Smooth muscle cell (in vitro differentiated cells): ENCODE results near the gene SULT1A1. TPM values are rescaled to one million over a fixed set of nuclear protein-coding genes. Genes with fewer than 3 reads are reported as not detected.

Experiments used
- DNase-seq: peaks from one replicate; lab custom pipeline; 2025; ENCODE audit not compliant: unreplicated experiment; lab: John Stamatoyannopoulos, UW
- H2AFZ ChIP-seq: fragments of 200-600 bp; sonication (generic); 2 replicates; pipeline ENCODE4 v1.6.0; 2016; ENCODE audit warnings: antibody characterized with exemption, low read depth, mild to moderate bottlenecking
- H3F3A ChIP-seq: fragments of 200-600 bp; sonication (generic); 2 replicates; pipeline ENCODE4 v1.6.0; 2017; ENCODE audit warnings: antibody characterized with exemption, low read depth
- H3K27ac ChIP-seq: fragments of 200-600 bp; sonication (generic); 2 replicates; pipeline ENCODE4 v1.5.1; 2016; ENCODE audit warnings: low read depth, mild to moderate bottlenecking
- H3K27me3 ChIP-seq: fragments of 200-600 bp; sonication (generic); 2 replicates; pipeline ENCODE4 v1.6.1; 2016; ENCODE audit warnings: low read depth, mild to moderate bottlenecking
- H3K36me3 ChIP-seq: fragments of 200-600 bp; sonication (generic); 2 replicates; pipeline ENCODE4 v1.5.1; 2016; ENCODE audit warnings: low read depth
- H3K4me1 ChIP-seq: fragments of 200-600 bp; sonication (generic); 2 replicates; pipeline ENCODE4 v1.5.1; 2016; ENCODE audit warnings: low read depth
- H3K4me2 ChIP-seq: fragments of 200-600 bp; sonication (generic); 2 replicates; pipeline ENCODE4 v1.6.0; 2016; ENCODE audit warnings: mild to moderate bottlenecking
- H3K4me3 ChIP-seq: fragments of 200-600 bp; sonication (generic); 2 replicates; pipeline ENCODE4 v1.5.1; 2016; ENCODE audit warnings: mild to moderate bottlenecking
- H3K79me2 ChIP-seq: fragments of 200-600 bp; sonication (generic); 2 replicates; pipeline ENCODE4 v1.6.0; 2016; ENCODE audit warnings: low read depth, mild to moderate bottlenecking
- H3K9ac ChIP-seq: fragments of 200-600 bp; sonication (generic); 2 replicates; pipeline ENCODE4 v1.6.0; 2016; ENCODE audit warnings: low read depth
- H3K9me3 ChIP-seq: fragments of 200-600 bp; sonication (generic); replicated peaks from 2 replicates; pipeline ENCODE4 v1.5.1; 2016; ENCODE audit warnings: low read depth
- H4K20me1 ChIP-seq: fragments of 200-600 bp; sonication (generic); 2 replicates; pipeline ENCODE4 v1.6.0; 2016; ENCODE audit warnings: low read depth
- WGBS: methylation state at CpG from one replicate; pipeline ENCODE4 v1.1.7; 2016; ENCODE audit warnings: low lambda C conversion rate; 5-methylcytosine and 5-hydroxymethylcytosine counted together
- polyA plus RNA-seq: library from polyadenylated mRNA; unstranded; fragments of >200 nt; fragmentation: Nextera tagmentation; extraction: Ambion mirVana; gene quantifications from 2 replicates; pipeline ENCODE4 v1.2.1, GENCODE V29; 2016
- total RNA-seq: library from RNA; depleted of rRNA; stranded (reverse); fragments of >200 nt; gene quantifications from 2 replicates; pipeline ENCODE4 v1.2.3, GENCODE V29; 2014
- TF ChIP-seq, protein P1 (sequence below): fragments of 200-600 bp; sonication (generic); IDR thresholded peaks from 2 replicates; pipeline ENCODE4 v1.5.1; 2017; ENCODE audit warnings: borderline replicate concordance, mild to moderate bottlenecking, antibody characterized with exemption; ENCODE audit not compliant: insufficient read depth, poor library complexity, severe bottlenecking

Gene SULT1A1
- total and polyA plus RNA-seq, 2 experiments from 2014 or later = 1.3 TPM; not detected in 1

DNA sequence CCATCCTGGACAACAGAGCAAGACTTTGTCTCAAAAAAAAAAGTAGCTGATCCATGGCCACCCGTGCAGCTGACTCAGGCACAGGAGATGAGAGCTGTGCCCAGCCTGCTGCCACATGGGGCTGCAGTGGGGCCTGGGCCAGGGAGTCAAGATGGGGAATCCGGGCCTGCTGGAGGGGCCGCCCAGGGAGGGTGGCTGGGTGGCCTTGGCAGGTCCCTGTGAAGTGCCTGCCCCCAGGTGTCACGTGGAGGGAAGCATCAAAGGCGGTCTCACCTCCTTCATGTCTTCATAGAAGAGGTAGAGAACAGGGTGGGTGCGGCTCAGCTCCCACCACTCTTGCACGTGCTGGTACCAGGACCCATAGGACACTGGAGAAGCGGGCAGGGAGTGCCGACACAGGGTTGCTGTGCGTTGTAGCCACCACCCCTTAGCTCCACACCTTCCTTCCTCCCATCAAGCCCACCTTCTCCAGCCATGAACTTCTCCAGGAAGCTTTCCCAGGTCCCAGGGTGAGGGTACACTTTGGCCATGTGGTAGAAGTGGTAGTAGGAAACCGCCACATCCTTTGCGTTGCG, 16.8 kb downstream of the SULT1A1 start:
- Histone ChIP-seq H3K36me3 (no peaks in the 10 kb centered on the region), H3K27me3 (no peaks in the 10 kb centered on the region), H3K4me3 (no peak overlapping the region), H3F3A (no peaks in the 10 kb centered on the region), H3K4me1 (no peaks in the 10 kb centered on the region), H4K20me1 (no peaks in the 10 kb centered on the region), H3K9me3 (no peaks in the 10 kb centered on the region), H3K27ac (no peak overlapping the region), H3K79me2 (no peaks in the 10 kb centered on the region), H3K9ac (no peak overlapping the region), H3K4me2 (no peak overlapping the region), H2AFZ (no peak overlapping the region)
- WGBS = 94% methylated on average over 13 of the region's 13 CpGs
- TF ChIP-seq, protein P1, sequence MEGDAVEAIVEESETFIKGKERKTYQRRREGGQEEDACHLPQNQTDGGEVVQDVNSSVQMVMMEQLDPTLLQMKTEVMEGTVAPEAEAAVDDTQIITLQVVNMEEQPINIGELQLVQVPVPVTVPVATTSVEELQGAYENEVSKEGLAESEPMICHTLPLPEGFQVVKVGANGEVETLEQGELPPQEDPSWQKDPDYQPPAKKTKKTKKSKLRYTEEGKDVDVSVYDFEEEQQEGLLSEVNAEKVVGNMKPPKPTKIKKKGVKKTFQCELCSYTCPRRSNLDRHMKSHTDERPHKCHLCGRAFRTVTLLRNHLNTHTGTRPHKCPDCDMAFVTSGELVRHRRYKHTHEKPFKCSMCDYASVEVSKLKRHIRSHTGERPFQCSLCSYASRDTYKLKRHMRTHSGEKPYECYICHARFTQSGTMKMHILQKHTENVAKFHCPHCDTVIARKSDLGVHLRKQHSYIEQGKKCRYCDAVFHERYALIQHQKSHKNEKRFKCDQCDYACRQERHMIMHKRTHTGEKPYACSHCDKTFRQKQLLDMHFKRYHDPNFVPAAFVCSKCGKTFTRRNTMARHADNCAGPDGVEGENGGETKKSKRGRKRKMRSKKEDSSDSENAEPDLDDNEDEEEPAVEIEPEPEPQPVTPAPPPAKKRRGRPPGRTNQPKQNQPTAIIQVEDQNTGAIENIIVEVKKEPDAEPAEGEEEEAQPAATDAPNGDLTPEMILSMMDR = no peak
- no peak for DNase-seq

DNA sequence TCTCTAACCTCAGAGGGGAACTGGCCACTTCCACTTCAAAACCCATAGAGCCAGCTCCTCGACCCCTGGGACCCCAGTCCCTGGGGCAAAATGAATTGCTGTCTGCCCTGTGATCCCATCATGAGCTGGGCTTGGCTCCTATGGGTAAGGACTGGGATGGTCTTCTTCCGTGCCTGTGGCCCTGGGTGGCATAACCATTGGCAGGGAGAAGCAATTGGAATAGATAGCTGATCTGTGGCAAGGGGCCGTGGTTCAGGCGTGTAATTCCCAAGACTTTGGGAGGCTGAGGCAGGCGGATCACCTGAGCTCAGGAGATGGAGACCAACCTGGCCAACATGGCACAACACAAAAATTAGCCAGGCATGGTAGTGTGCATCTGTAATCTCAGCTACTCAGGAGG, 17.3 kb downstream of the SULT1A1 start:
- Histone ChIP-seq H3K4me2 (no peak overlapping the region), H3K27me3 (no peaks in the 10 kb centered on the region), H3K4me3 (no peak overlapping the region), H3K36me3 (no peaks in the 10 kb centered on the region), H3F3A (no peaks in the 10 kb centered on the region), H2AFZ (no peak overlapping the region), H3K79me2 (no peaks in the 10 kb centered on the region), H3K9ac (no peak overlapping the region), H3K9me3 (no peaks in the 10 kb centered on the region), H3K27ac (no peak overlapping the region), H4K20me1 (no peaks in the 10 kb centered on the region), H3K4me1 (no peaks in the 10 kb centered on the region)
- TF ChIP-seq, protein P1 = no peak
- WGBS = 98% methylated on average over 5 of the region's 5 CpGs
- no peak for DNase-seq

DNA sequence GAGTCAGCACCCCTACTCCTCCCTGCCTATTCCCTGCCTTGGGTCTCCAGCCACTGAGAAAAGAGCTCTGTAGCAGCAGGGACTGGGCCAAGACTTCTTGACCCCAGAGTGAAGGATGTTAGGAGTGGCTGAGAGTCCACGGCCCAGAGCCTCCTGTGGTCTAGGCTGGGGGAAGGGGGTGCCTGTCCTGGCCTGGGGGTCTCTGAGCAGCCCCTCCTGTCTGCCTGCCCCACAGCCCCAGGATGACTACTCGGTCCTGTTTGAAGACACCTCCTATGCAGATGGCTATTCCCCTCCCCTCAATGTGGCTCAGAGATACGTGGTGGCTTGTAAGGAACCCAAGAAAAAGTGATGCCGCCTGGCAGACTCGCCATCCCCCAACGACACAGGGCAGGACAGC, 18.5 kb downstream of the SULT1A1 start:
- 93% methylated on average over 6 of the region's 6 CpGs for WGBS
- H3K9ac ChIP-seq = no peak overlapping the region

More for the DNA sequence above, 18.5 kb downstream of the SULT1A1 start:
- no peaks in the 10 kb centered on the region for H3K79me2 ChIP-seq
- no peaks in the 10 kb centered on the region for H3K9me3 ChIP-seq
- no peak overlapping the region for H3K27ac ChIP-seq
- no peak overlapping the region for H2AFZ ChIP-seq
- H3K4me3 ChIP-seq = no peak overlapping the region
- H3K4me1 ChIP-seq = no peaks in the 10 kb centered on the region
- no peaks in the 10 kb centered on the region for H4K20me1 ChIP-seq
- TF ChIP-seq, protein P1 = no peak
- no peaks in the 10 kb centered on the region for H3F3A ChIP-seq
- H3K27me3 ChIP-seq = no peaks in the 10 kb centered on the region
- no peaks in the 10 kb centered on the region for H3K36me3 ChIP-seq
- no peak overlapping the region for H3K4me2 ChIP-seq
- no peak for DNase-seq
